ENCODE measurements around the gene TSPAN3.

DNA sequence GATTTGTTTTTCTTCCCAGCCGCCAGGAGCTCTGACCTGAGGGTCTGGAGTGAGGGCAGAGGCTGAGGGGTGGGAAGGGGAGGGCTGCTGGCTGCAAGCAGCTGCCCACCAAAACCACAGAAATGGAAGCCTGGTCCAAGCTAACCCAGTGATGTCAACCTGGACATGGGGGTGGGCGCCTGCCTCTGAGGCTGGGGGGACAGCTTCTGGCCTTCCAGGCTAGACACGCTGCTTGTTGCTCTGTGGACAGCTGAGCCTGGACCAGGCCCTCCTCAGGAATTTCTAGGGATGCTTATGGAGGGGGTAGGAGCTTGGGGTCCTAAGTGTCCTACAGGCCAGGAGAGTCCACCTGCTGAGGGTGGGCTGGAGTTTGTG lies 54.6 kb downstream of the TSPAN3 start:
- TF ChIP-seq, protein P1, sequence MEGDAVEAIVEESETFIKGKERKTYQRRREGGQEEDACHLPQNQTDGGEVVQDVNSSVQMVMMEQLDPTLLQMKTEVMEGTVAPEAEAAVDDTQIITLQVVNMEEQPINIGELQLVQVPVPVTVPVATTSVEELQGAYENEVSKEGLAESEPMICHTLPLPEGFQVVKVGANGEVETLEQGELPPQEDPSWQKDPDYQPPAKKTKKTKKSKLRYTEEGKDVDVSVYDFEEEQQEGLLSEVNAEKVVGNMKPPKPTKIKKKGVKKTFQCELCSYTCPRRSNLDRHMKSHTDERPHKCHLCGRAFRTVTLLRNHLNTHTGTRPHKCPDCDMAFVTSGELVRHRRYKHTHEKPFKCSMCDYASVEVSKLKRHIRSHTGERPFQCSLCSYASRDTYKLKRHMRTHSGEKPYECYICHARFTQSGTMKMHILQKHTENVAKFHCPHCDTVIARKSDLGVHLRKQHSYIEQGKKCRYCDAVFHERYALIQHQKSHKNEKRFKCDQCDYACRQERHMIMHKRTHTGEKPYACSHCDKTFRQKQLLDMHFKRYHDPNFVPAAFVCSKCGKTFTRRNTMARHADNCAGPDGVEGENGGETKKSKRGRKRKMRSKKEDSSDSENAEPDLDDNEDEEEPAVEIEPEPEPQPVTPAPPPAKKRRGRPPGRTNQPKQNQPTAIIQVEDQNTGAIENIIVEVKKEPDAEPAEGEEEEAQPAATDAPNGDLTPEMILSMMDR (IDR thresholded peaks at IDR 0.05) = no peak
- no peak for TF ChIP-seq EP300 (IDR thresholded peaks at IDR 0.05)
- TF ChIP-seq POLR2AphosphoS5 (IDR thresholded peaks at IDR 0.05) = no peak

All from gastroesophageal sphincter (tissue), 3 donors.